ENCODE measurements around the gene FAM177B. TPM values are rescaled to one million over a fixed set of nuclear protein-coding genes. Genes with fewer than 3 reads are reported as not detected.

Gene FAM177B
- total RNA-seq = under 1 TPM in 3 of 6 donors, not detected in 3; 0.46 to 0.79 (median 0.64) TPM

GRCh38 chr1:222736972-222737371 lies at the start of gene FAM177B:
Gene FAM177B (plus strand): TSS chr1:222737202. CDS start chr1:222746546, 9,344 bp downstream.
- TF ChIP-seq POLR2AphosphoS5 (IDR thresholded peaks at IDR 0.05) = no peak
- TF ChIP-seq EP300 (IDR thresholded peaks at IDR 0.05) = no peak
- no peak for TF ChIP-seq CTCF (IDR thresholded peaks at IDR 0.05)
- no peak for TF ChIP-seq POLR2A (IDR thresholded peaks at IDR 0.05)
- ATAC-seq (ENCODE audit: low FRiP score in 2 of 2) = no peak
- peaks cover 16 to 49% (median 27%) of the 10 kb centered on the region in 4 donors for H3K36me3 ChIP-seq
- no peak within 1 kb of the TSS for H3K4me3 ChIP-seq
- H3K4me1 ChIP-seq = no peaks in the 10 kb centered on the region
- H3K27ac ChIP-seq = no peak within 1 kb of the TSS
- 59 to 63% methylated on average over 1 of the region's 1 CpG for WGBS, 2 donors
- DNase-seq = no peak
- no peaks in the 10 kb centered on the region for H3K9me3 ChIP-seq
- no peaks in the 10 kb centered on the region for H3K27me3 ChIP-seq

- no peak for DNase-seq
- Histone ChIP-seq H3K27me3 (no peaks in the 10 kb centered on the region), H3K4me3 (no peak overlapping the region), H3K36me3 (peaks cover 8 to 42% (median 11%) of the 10 kb centered on the region in 4 donors), H3K4me1 (no peaks in the 10 kb centered on the region), H3K9me3 (no peaks in the 10 kb centered on the region), H3K27ac (no peak overlapping the region)
- TF ChIP-seq EP300 (IDR thresholded peaks at IDR 0.05) (no peak), POLR2AphosphoS5 (IDR thresholded peaks at IDR 0.05) (no peak)
- ATAC-seq (ENCODE audit: low FRiP score in 2 of 2) = no peak
- WGBS, 2 donors = 92 to 96% methylated on average over 1 of the region's 1 CpG
Observed at GRCh38 chr1:222691016-222691415, 46.0 kb upstream of the FAM177B start.

- H3K36me3 ChIP-seq = peaks cover 2 to 36% (median 3%) of the 10 kb centered on the region in 4 donors
- H3K9me3 ChIP-seq = no peaks in the 10 kb centered on the region
- WGBS, 2 donors = 81 to 88% methylated on average over 5 of the region's 5 CpGs
- no peak overlapping the region for H3K4me3 ChIP-seq
- no peak for DNase-seq
- TF ChIP-seq POLR2AphosphoS5 (IDR thresholded peaks at IDR 0.05) (no peak), CTCF (IDR thresholded peaks at IDR 0.05) (no peak), POLR2A (IDR thresholded peaks at IDR 0.05) (no peak), EP300 (IDR thresholded peaks at IDR 0.05) (no peak)
- no peak for ATAC-seq (ENCODE audit: low FRiP score in 2 of 2)
- no peaks in the 10 kb centered on the region for H3K4me1 ChIP-seq
- no peaks in the 10 kb centered on the region for H3K27me3 ChIP-seq
- H3K27ac ChIP-seq = no peak overlapping the region
Observed at GRCh38 chr1:222694927-222695326, 42.1 kb upstream of the FAM177B start.

GRCh38 chr1:222696741-222697140 lies 40.3 kb upstream of the FAM177B start:
- 93 to 95% methylated on average over 8 of the region's 8 CpGs for WGBS, 2 donors
- DNase-seq (no peak), ATAC-seq (ENCODE audit: low FRiP score in 2 of 2) (no peak)
- Histone ChIP-seq H3K27me3 (no peaks in the 10 kb centered on the region), H3K4me3 (no peak overlapping the region), H3K27ac (no peak overlapping the region), H3K36me3 (peaks cover 5 to 54% (median 14%) of the 10 kb centered on the region in 4 donors), H3K9me3 (no peaks in the 10 kb centered on the region), H3K4me1 (no peaks in the 10 kb centered on the region)
- TF ChIP-seq POLR2AphosphoS5 (IDR thresholded peaks at IDR 0.05) = no peak
- TF ChIP-seq CTCF (IDR thresholded peaks at IDR 0.05) = no peak
- no peak for TF ChIP-seq POLR2A (IDR thresholded peaks at IDR 0.05)
- TF ChIP-seq EP300 (IDR thresholded peaks at IDR 0.05) = no peak

- 89 to 93% methylated on average over 2 of the region's 2 CpGs for WGBS, 2 donors
- TF ChIP-seq CTCF (IDR thresholded peaks at IDR 0.05) = no peak
- no peak for TF ChIP-seq POLR2A (IDR thresholded peaks at IDR 0.05)
- TF ChIP-seq POLR2AphosphoS5 (IDR thresholded peaks at IDR 0.05) = no peak
- no peak for TF ChIP-seq EP300 (IDR thresholded peaks at IDR 0.05)
- ATAC-seq (ENCODE audit: low FRiP score in 2 of 2) (no peak), DNase-seq (no peak)
- H3K27ac ChIP-seq = no peak overlapping the region
- H3K4me3 ChIP-seq = no peak overlapping the region
- H3K27me3 ChIP-seq = no peaks in the 10 kb centered on the region
- no peaks in the 10 kb centered on the region for H3K4me1 ChIP-seq
- H3K9me3 ChIP-seq = no peaks in the 10 kb centered on the region
- H3K36me3 ChIP-seq = peaks cover 6 to 55% (median 15%) of the 10 kb centered on the region in 4 donors
Observed at GRCh38 chr1:222697203-222697602, 39.8 kb upstream of the FAM177B start.

Data from upper lobe of left lung (tissue), 6 donors.